Mucosa of descending colon (tissue), 3 donors: ENCODE measurements around the gene COL11A2. TPM values are rescaled to one million over a fixed set of nuclear protein-coding genes. Genes with fewer than 3 reads are reported as not detected.

Experiments used
- ATAC-seq: fragments of 200-7000 bp; cut with Tn5 transposase; one replicate; pipeline ENCODE4 v1.9.1; 2020; ENCODE audit warnings: mild to moderate bottlenecking, moderate library complexity
- DNase-seq, 3 donors: peaks; one replicate each; pipeline ENCODE4 v3.0.0-alpha.2; 2020
- H3K36me3 ChIP-seq: fragments of 200-600 bp; one replicate; pipeline ENCODE4 v1.8.0; 2021; ENCODE audit warnings: low read depth, mild to moderate bottlenecking
- H3K4me1 ChIP-seq: fragments of 200-600 bp; one replicate; pipeline ENCODE4 v1.8.0; 2021; ENCODE audit warnings: low read depth, mild to moderate bottlenecking
- H3K4me3 ChIP-seq: fragments of 200-600 bp; one replicate; pipeline ENCODE4 v1.8.0; 2021; ENCODE audit warnings: mild to moderate bottlenecking
- H3K9me3 ChIP-seq: fragments of 200-600 bp; one replicate; pipeline ENCODE4 v1.8.0; 2021; ENCODE audit warnings: mild to moderate bottlenecking
- intact Hi-C, 2 donors: fragments of 100-400 bp; cut with DNase I in 1 of 2; cut with micrococcal nuclease in 1 of 2; formaldehyde crosslinking; loops; one replicate each; pipeline versions ENCODE4 v1.11.0 to v1.11.1; 2022; cut with DNase I, micrococcal nuclease
- total RNA-seq, 3 donors: library from RNA; stranded (reverse); fragmentation: NEBNext Ultra II Directional in 2 of 3; extraction: Animal tissue kit (Norgen Biotek cat#: 25700) in 2 of 3; gene quantifications; one replicate each; pipeline versions ENCODE4 v1.2.1 to v1.2.4, GENCODE V29; 2021 to 2023
- TF ChIP-seq, protein P1 (sequence below): fragments of 200-600 bp; IDR thresholded peaks from one replicate; pipeline ENCODE4 v1.8.0; 2022; ENCODE audit warnings: antibody characterized with exemption, mild to moderate bottlenecking
- donor health status: DM: no; HTN: no; CAD: no; lungs with moderate emphysema.
- donor health status: DM: no; HTN: no; CAD: no.
- donor health status: DM: no; HTN: yes; CAD: no.

Gene COL11A2
- total RNA-seq, 3 donors from 2014 or later = 0.27 to 1.1 (median 0.52) TPM

DNA sequence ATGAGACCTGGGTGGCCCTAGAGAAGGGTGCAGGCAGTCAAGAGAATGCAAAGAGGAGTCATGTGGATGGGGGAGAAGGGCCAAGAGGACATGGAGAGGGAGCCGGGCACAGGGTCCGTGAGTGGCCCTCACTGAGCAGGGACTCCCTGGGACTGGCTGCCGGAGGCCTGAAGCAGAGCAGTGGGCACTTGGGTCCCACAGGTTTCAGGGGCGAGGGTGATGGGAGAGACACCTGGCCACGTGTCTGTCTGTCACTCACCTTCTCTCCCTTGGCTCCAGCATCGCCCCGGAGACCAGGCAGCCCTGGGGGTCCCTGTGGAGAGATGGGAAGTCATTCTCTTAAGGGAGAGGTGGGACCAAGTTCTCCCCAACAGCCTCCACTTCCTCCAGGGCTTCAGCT lies 25.5 kb downstream of the COL11A2 start:
- H3K9me3 ChIP-seq = no peaks in the 10 kb centered on the region
- intact Hi-C loops = no loop called here
- H3K4me1 ChIP-seq = peaks cover 5% of the 10 kb centered on the region
- no peaks in the 10 kb centered on the region for H3K36me3 ChIP-seq
- TF ChIP-seq, protein P1, sequence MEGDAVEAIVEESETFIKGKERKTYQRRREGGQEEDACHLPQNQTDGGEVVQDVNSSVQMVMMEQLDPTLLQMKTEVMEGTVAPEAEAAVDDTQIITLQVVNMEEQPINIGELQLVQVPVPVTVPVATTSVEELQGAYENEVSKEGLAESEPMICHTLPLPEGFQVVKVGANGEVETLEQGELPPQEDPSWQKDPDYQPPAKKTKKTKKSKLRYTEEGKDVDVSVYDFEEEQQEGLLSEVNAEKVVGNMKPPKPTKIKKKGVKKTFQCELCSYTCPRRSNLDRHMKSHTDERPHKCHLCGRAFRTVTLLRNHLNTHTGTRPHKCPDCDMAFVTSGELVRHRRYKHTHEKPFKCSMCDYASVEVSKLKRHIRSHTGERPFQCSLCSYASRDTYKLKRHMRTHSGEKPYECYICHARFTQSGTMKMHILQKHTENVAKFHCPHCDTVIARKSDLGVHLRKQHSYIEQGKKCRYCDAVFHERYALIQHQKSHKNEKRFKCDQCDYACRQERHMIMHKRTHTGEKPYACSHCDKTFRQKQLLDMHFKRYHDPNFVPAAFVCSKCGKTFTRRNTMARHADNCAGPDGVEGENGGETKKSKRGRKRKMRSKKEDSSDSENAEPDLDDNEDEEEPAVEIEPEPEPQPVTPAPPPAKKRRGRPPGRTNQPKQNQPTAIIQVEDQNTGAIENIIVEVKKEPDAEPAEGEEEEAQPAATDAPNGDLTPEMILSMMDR = no peak
- no peak overlapping the region for H3K4me3 ChIP-seq
- DNase-seq (no peak), ATAC-seq (no peak)

DNA sequence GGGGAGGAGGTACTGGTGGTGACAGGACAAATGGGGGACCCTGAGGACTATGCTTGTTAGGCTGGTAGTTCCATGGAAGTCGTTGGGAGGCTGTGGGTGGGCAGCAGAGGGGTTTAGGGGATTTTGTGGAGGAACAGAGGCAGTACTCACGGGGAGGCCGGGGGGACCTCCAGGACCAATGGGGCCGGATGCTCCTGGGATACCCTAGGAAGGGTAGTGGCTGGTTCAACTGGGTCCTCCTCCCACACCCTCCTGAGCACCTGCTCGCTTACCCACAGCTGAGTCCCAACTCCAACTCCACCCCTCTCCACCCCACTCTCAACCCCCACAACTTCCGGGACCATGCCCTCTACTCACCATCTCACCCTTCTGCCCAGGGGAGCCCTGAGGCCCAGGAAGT lies 25.9 kb downstream of the COL11A2 start:
- Histone ChIP-seq H3K4me1 (peaks cover 8% of the 10 kb centered on the region), H3K4me3 (no peak overlapping the region), H3K9me3 (no peaks in the 10 kb centered on the region), H3K36me3 (no peaks in the 10 kb centered on the region)
- TF ChIP-seq, protein P1 = no peak
- DNase-seq = no peak
- ATAC-seq = no peak
- intact Hi-C loops = no loop called here

DNA sequence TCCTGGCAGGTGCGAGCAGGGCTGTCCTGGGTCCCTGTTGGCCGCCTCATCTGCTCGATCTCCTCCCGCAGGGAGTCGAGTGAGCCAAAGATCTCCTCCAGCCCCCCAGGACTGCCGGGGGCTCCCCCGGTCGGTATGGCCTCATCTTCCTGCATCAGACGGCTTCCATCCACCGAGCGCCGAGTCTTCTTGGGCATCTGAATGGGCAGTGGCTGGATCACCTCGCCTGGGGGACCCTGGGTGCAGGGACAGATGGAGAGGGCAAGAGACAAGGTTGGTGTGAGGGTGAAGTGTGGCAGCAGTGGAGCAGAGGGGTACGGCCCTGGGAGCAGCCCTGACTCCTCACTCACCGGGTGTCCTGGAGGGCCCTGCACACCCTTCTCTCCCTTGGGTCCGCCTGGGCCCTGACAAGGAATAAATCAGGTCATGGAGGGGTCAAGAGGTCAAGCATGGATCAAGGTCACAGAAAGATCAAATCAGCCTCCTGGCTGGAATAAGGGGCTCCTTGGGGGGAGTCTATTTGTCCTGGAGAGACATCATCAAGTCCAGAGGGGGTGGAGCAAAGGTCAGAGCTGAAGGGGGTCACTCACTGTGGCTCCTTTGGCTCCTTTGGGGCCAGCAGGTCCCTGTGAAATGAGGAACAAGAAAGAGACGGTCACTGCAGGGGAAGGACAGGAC lies 26.5 kb downstream of the COL11A2 start:
- H3K9me3 ChIP-seq = no peaks in the 10 kb centered on the region
- intact Hi-C loops = no loop called here
- TF ChIP-seq, protein P1 = no peak
- ATAC-seq (no peak), DNase-seq (no peak)
- H3K36me3 ChIP-seq = no peaks in the 10 kb centered on the region
- peaks cover 14% of the 10 kb centered on the region for H3K4me1 ChIP-seq
- no peak overlapping the region for H3K4me3 ChIP-seq

DNA sequence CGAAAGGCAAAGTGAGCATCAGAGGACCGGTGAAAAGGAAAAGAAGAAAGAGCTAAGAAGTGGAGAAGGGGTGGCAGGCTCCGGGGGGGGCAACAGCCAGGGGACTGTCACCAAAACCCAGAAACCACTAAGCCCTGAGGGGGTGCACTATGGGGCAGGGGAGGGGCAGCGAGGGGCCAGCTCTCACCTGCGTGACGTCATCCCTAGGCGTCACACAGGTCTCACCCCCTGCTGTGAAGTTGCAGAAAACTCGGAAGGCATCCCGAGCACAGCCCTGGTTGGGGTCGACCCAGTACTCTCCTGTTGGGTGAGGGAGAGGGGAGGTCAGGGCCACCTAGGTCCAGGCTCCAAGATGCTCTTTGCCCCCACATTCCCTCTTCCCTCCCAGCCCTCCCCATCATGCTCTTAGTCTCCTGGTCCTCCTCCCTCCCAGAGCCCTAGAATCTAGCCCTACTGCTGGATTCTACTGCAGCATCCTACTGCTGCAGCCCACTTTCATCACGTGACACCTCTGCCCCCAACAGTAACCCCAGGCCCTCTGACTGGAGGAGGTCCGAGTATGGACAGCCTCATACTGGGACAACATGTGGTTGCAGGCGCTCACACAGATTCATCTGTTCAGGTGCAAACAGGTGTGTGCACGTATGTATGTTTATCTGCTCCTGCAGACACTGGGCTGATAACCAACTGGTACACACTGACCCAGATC lies 27.4 kb downstream of the COL11A2 start:
- H3K9me3 ChIP-seq = no peaks in the 10 kb centered on the region
- H3K4me3 ChIP-seq = no peak overlapping the region
- no peaks in the 10 kb centered on the region for H3K36me3 ChIP-seq
- DNase-seq (no peak), ATAC-seq (no peak)
- intact Hi-C loops = no loop called here
- peaks cover 18% of the 10 kb centered on the region for H3K4me1 ChIP-seq
- TF ChIP-seq, protein P1 = no peak

DNA sequence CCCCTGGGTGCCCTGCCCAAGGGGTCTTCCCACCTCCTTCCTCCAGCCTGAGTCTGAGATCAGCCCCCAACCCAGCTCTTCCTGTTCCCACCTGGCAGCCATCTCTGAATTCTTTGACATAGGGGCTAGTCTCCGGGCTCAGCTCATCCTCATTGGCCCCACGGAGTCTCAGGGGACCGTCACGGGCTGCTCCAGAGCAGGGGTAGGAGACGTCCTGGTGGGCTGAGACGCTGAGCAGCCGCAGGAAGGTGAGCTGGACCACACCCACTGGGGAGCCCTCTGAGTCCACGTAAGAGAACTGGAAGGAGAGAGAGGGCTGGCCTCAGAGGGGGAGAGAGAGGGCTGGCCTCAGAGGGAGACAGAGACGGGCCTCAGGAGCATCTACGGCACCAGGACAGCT lies 28.1 kb downstream of the COL11A2 start:
- ATAC-seq (no peak), DNase-seq (no peak)
- Histone ChIP-seq H3K4me3 (no peak overlapping the region), H3K4me1 (peaks cover 18% of the 10 kb centered on the region), H3K36me3 (no peaks in the 10 kb centered on the region), H3K9me3 (no peaks in the 10 kb centered on the region)
- TF ChIP-seq, protein P1 = no peak
- intact Hi-C loops = no loop called here
